Epithelial cell of proximal tubule (primary cell): ENCODE results near the gene PDLIM4. TPM values are rescaled to one million over a fixed set of nuclear protein-coding genes. Genes with fewer than 3 reads are reported as not detected.
A peak's percentile ranks its signal among the peaks of the same experiment; 100 is the strongest.

Experiments
- DNase-seq: peaks from one replicate; pipeline ENCODE4 v3.0.0-alpha.2; 2011; ENCODE audit warnings: low read depth
- H3K4me3 ChIP-seq: 2 replicates; pipeline ENCODE4 v1.5.1; 2011; ENCODE audit warnings: low read depth, mild to moderate bottlenecking, low read length
- CTCF ChIP-seq: conservative IDR thresholded peaks from 2 replicates; pipeline ENCODE4 v1.5.1; 2012; ENCODE audit warnings: low read depth, mild to moderate bottlenecking, low read length
- total RNA-seq: library from RNA; depleted of rRNA; stranded (reverse); fragments of >200 nt; gene quantifications from 2 replicates; pipeline ENCODE4 v1.2.3, GENCODE V29; 2015

The PDLIM4 gene
- total RNA-seq, 1 donor from 2014 or later = 129 TPM

DNA sequence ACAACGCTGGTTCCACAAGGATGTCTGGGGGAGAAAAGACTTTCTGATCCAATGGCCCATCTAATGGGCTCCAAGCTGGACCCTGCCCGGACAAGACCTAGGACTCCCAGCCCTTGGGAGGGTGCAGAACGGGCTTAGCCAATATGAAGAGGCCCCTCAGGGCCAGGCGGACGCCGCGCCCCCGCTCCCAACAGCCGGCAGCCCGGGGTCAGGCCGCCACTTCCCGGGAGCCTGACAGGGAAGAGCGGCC is 30.3 kb upstream of the PDLIM4 start:
- TF ChIP-seq CTCF = no peak
- H3K4me3 ChIP-seq = peak overlapping the region; percentile 76
- DNase-seq = no peak

- no peak for TF ChIP-seq CTCF
- peak within 1 kb of the TSS; percentile 76 for H3K4me3 ChIP-seq
- DNase-seq = no peak
These were observed 29.8 kb upstream of the PDLIM4 start, which contains the start of gene P4HA2 for GRCh38 chr5:132227485-132228240. P4HA2 (minus strand) TSS chr5:132227853; CDS start chr5:132218626, 9,227 bp downstream.

- TF ChIP-seq CTCF = no peak
- DNase-seq = no peak
- peak overlapping the region; percentile 76 for H3K4me3 ChIP-seq
These were observed 29.1 kb upstream of the PDLIM4 start for GRCh38 chr5:132228241-132229035.

DNA sequence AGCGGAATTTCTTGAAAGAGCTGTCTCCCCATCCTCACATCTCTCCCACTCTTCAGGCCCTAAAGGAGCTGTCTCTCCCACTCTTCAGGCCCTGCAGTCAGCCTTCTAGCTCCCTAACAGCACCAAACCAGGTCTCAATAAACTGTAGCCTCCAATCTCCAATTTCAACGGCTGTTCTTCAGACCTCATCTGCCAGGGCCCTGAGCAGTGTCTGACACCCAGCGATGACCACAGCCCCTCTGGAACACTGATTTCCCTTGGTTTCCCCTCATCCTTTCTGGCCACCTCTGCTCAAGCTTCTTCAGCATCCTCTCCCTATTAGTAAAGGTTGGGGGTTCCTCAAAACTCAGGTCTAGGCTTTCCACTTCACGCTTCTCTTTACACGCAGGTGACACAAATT is 28.3 kb upstream of the PDLIM4 start:
- no peak overlapping the region for H3K4me3 ChIP-seq
- no peak for TF ChIP-seq CTCF
- no peak for DNase-seq

DNA sequence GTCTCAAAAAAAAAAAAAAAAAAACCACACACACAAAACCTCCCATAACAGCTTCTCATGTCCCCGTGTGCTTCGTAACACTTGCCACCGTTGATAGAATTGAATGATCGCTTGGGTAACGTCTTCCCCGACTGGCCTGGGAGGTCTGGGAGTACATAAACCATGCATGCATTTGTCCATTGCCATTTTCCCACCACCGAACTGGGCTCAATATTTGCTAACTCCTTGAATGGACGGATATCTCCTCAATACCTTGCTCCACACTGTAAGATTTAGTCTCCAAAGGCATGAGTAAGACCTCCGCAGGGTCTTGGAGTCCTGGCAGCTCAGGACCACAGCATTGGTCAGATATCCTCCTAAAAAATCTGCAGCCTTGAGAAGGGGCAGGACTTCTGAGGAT is 26.6 kb upstream of the PDLIM4 start:
- no peak for DNase-seq
- TF ChIP-seq CTCF = no peak
- no peak overlapping the region for H3K4me3 ChIP-seq

DNA sequence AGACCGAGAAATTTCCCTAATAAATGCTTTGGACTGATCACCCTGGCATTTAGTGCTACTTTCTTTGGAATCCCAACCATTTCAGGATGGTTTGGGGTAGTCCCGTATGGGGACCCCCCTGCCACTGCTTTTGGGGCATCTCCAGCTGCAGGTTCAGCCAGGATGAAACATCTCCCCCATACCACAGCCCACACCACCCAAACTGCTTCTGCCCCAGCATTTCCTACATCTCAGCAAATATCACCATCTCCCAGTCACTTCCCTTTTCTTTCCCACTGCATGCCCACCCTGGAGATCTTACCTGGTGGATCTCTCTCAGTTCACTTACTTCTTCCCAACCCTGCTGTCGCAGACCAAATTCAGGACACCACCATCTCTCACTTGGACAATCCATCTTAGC is 25.0 kb upstream of the PDLIM4 start:
- H3K4me3 ChIP-seq = no peak overlapping the region
- DNase-seq = no peak
- no peak for TF ChIP-seq CTCF
